Ishikawa (cell line): ENCODE data around the gene ZBTB18.

ENCODE experiments used
- CEBPB ChIP-seq: IDR thresholded peaks from 2 replicates; pipeline ENCODE4 v1.6.1; 2012
- EP300 ChIP-seq: IDR thresholded peaks from 2 replicates; pipeline ENCODE4 v1.6.1; 2012; ENCODE audit warnings: borderline replicate concordance
- FOXM1 ChIP-seq: IDR thresholded peaks from 2 replicates; pipeline ENCODE4 v1.6.1; 2012; ENCODE audit warnings: low read depth, borderline replicate concordance

DNA sequence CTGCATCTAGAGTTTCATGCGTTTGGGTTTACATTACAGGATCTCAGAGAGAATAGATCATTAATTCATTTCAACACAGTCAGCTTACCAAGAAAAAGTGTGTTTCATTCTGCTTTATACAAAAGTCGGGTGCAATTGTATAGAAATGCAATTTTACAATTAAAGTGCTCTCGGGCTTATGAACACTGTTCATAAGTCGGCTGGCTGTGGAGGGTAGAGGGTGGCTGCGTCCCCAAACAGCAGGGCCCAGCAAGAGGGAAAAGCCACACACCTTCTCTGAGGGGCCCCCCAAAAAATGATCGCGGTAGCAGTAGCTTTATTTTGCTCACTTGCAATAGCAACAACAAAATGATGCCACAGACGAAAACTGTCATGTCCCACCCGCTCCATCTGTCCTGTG, 13.8 kb upstream of the ZBTB18 start:
- TF ChIP-seq CEBPB (no peak), EP300 (no peak), FOXM1 (no peak)
